CD4-positive, alpha-beta T cell (primary cell): ENCODE measurements around the gene CCDC74B. TPM values are rescaled to one million over a fixed set of nuclear protein-coding genes. Genes with fewer than 3 reads are reported as not detected.
"Not testable (repeated sequence)": the region's sequence is repeated elsewhere in the genome, so short reads cannot be mapped to it uniquely, and the experiment has no call there.

Source experiments
- ATAC-seq: fragments of 200-7000 bp; cut with Tn5 transposase; one replicate; pipeline ENCODE4 v1.10.0; 2022; ENCODE audit warnings: mild to moderate bottlenecking; ENCODE audit not compliant: poor library complexity
- CTCF ChIA-PET: fragments of 350-600 bp; sonication (Branson Sonifier 250); formaldehyde crosslinking; loops from one replicate; lab custom pipeline; 2021; ENCODE audit warnings: antibody characterized with exemption, inconsistent platforms; lab: Charles Lee
- POLR2A ChIA-PET: fragments of 350-600 bp; sonication (Branson Sonifier 250); formaldehyde crosslinking; loops from one replicate; lab custom pipeline; 2021; ENCODE audit warnings: antibody characterized with exemption, inconsistent platforms; lab: Charles Lee
- DNase-seq, 14 experiments: peaks; one replicate each; pipeline ENCODE4 v3.0.0-alpha.2; 2013 to 2020; ENCODE audit warnings: mixed read lengths in 2 of 14
- H3K27ac ChIP-seq, 2 donors: one replicate each; pipeline versions ENCODE4 v1.5.1 to v1.7.0; 2013; ENCODE audit warnings: low read length in 2 of 2, low read depth in 1 of 2, mild to moderate bottlenecking in 1 of 2
- H3K27me3 ChIP-seq, 2 experiments: 1 replicate in 1 of 2; 2 replicates in 1 of 2; pipeline versions ENCODE4 v1.6.1 to v1.7.0; 2013; ENCODE audit warnings: low read length in 2 of 2, control low read depth in 1 of 2, mild to moderate bottlenecking in 1 of 2, moderate library complexity in 1 of 2; ENCODE audit not compliant: insufficient read depth in 2 of 2, control insufficient read depth in 1 of 2
- H3K36me3 ChIP-seq: one replicate; pipeline ENCODE4 v1.6.1; 2013; ENCODE audit warnings: low read length, control low read depth; ENCODE audit not compliant: insufficient read depth
- H3K4me1 ChIP-seq: one replicate; pipeline ENCODE4 v1.6.1; 2013; ENCODE audit warnings: low read length, control low read depth; ENCODE audit not compliant: insufficient read depth
- H3K4me3 ChIP-seq: one replicate; pipeline ENCODE4 v1.5.1; 2013; ENCODE audit warnings: mild to moderate bottlenecking, low read length, moderate library complexity
- H3K9me3 ChIP-seq, 2 experiments: 1 replicate in 1 of 2; 2 replicates in 1 of 2; pipeline versions ENCODE4 v1.6.1 to v1.7.0; 2013; ENCODE audit warnings: low read length in 2 of 2, mild to moderate bottlenecking in 2 of 2, control low read depth in 1 of 2, moderate library complexity in 1 of 2; ENCODE audit not compliant: control insufficient read depth in 1 of 2, insufficient read depth in 1 of 2
- H3K27ac Mint-ChIP-seq: one replicate; pipeline ENCODE4 v1.8.0; 2020; ENCODE audit warnings: mixed read lengths
- H3K27me3 Mint-ChIP-seq: one replicate; pipeline ENCODE4 v1.8.0; 2021; ENCODE audit warnings: mixed read lengths
- H3K36me3 Mint-ChIP-seq: one replicate; pipeline ENCODE4 v1.8.0; 2021; ENCODE audit warnings: low read depth, mixed read lengths
- H3K4me1 Mint-ChIP-seq: one replicate; pipeline ENCODE4 v1.8.0; 2021; ENCODE audit warnings: low read depth, mixed read lengths
- H3K4me3 Mint-ChIP-seq: one replicate; pipeline ENCODE4 v1.8.0; 2020; ENCODE audit warnings: mild to moderate bottlenecking, mixed read lengths
- H3K9me3 Mint-ChIP-seq: one replicate; pipeline ENCODE4 v1.8.0; 2020; ENCODE audit warnings: mixed read lengths
- CTCF ChIP-seq: fragments of 200-600 bp; IDR thresholded peaks from one replicate; pipeline ENCODE4 v1.8.0; 2022; ENCODE audit warnings: antibody characterized with exemption, mild to moderate bottlenecking
- intact Hi-C, 2 experiments: fragments of 100-400 bp; cut with DNase I in 1 of 2; cut with micrococcal nuclease in 1 of 2; formaldehyde crosslinking; loops; one replicate each; pipeline versions ENCODE4 v1.15.1 to v1.9.0; 2023 to 2025; cut with DNase I, micrococcal nuclease
- total RNA-seq, 174 experiments: library from RNA in 2 of 174; stranded (reverse) in 2 of 174; gene quantifications; one replicate each; pipeline ENCODE4 v1.2.3 and lab custom pipeline; 2021 to 2026

The CCDC74B gene
- total RNA-seq, 2 experiments from 2014 or later, result 0.38 to 0.56 TPM

DNA sequence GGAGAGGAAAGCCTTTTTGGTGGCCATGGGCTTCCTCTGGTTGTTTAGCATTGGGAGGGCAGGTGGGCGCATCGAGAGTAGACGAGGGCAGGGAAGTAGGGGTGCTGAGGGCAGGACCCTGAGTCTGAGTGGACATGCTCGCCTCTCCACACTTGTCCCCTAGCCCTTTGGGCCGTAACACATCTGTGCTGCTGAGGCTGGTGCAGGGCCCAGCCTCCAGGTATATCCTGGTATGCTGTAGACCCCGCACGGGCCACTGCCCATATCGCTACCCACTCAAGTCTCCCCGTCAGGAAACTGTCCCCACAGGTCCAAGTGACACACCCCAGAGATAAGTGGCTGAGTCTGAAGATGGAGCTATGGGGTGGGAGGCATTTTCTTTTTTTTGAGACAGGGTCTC lies 13.7 kb upstream of the CCDC74B start:
- H3K36me3 Mint-ChIP-seq, result peaks cover 63% of the 10 kb centered on the region
- H3K4me1 Mint-ChIP-seq, result no peaks in the 10 kb centered on the region
- H3K4me3 Mint-ChIP-seq, result no peak overlapping the region
- Histone ChIP-seq H3K4me3 (no peak overlapping the region), H3K27ac (no peak overlapping the region), H3K9me3 (no peaks in the 10 kb centered on the region), H3K4me1 (no peaks in the 10 kb centered on the region), H3K27me3 (no peaks in the 10 kb centered on the region), H3K36me3 (peaks cover 23% of the 10 kb centered on the region)
- no peaks in the 10 kb centered on the region for H3K27me3 Mint-ChIP-seq
- intact Hi-C loops, result no loop called here
- no peak overlapping the region for H3K27ac Mint-ChIP-seq
- no peaks in the 10 kb centered on the region for H3K9me3 Mint-ChIP-seq
- DNase-seq (no peak), ATAC-seq (no peak)
- POLR2A ChIA-PET, result no interaction called here
- TF ChIP-seq CTCF, result no peak
- CTCF ChIA-PET, result no interaction called here

DNA sequence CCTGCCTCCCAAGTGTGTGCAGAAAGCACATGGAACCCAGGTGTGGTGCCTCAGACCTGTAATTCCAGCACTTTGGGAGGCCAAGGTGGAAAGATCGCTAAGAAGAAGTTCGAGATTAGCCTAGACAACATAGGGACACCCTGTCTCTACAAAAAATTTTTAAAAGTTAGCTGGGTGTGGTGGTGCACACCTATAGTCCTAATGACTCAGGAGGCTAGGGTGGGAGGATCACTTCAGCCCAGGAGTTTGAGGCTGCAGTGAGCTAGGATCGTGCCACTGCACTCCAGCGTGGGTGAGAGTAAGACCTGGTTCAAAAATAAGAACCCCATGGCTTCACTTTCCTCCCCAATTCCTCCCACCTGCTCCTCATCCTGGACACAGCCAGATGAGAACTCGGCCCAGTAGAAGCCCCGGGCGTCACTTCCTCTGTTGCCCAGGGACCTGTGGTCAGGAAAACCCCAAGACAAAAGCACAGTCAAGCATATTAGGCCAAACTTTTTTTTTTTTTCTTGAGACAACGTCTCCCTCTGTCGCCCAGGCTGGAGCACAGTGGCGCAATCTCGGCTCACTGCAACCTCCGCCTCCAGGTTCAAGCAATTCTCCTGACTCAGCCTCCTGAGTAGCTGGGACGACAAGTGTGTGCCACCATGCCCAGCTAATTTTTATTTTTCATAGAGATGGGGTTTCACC lies 13.1 kb upstream of the CCDC74B start:
- H3K4me3 ChIP-seq, H3K27ac Mint-ChIP-seq, H3K27me3 ChIP-seq, H3K4me1 ChIP-seq, H3K4me1 Mint-ChIP-seq, H3K9me3 ChIP-seq, ATAC-seq, H3K9me3 Mint-ChIP-seq, H3K4me3 Mint-ChIP-seq, H3K27me3 Mint-ChIP-seq, POLR2A ChIA-PET, H3K27ac ChIP-seq, CTCF ChIA-PET, intact Hi-C loops: not testable (repeated sequence)
- peak in 2 of 14 experiments; percentile 21 to 42 for DNase-seq
- peaks cover 21% of the 10 kb centered on the region for H3K36me3 ChIP-seq
- peaks cover 63% of the 10 kb centered on the region for H3K36me3 Mint-ChIP-seq

GRCh38 chr2:130157354-130157753 lies 12.4 kb upstream of the CCDC74B start:
- H3K27me3 ChIP-seq, H3K4me3 ChIP-seq, H3K4me1 Mint-ChIP-seq, H3K4me3 Mint-ChIP-seq, intact Hi-C loops, POLR2A ChIA-PET, DNase-seq, H3K4me1 ChIP-seq, ATAC-seq, H3K27ac ChIP-seq, H3K27me3 Mint-ChIP-seq, H3K9me3 ChIP-seq, H3K9me3 Mint-ChIP-seq, H3K27ac Mint-ChIP-seq, CTCF ChIA-PET: not testable (repeated sequence)
- peaks cover 65% of the 10 kb centered on the region for H3K36me3 Mint-ChIP-seq
- H3K36me3 ChIP-seq, result peaks cover 20% of the 10 kb centered on the region

DNA sequence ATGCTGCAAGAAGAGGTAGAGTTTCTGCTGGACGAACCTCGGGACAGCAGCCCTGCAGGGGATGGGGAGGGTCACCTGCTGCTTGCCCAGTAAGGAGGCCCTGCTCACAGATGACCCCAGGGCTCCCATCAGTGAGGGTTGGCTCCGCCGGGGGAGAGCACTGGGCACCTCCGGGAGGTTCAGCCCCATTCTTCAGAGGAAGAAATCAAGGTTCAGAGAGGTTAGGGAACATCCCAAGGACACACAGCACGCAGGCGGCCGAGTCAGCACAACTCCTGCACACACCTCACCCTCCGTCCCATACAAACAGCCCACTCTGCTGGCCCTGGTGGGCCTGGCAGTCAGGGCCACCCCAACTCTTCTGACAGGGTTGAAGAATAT lies 11.7 kb upstream of the CCDC74B start:
- no peak for DNase-seq
- no peak for ATAC-seq
- ChIA-PET POLR2A (no interaction called here), CTCF (no interaction called here)
- H3K27me3 ChIP-seq, result no peaks in the 10 kb centered on the region
- Mint-ChIP-seq H3K27me3 (no peaks in the 10 kb centered on the region), H3K4me3 (no peak overlapping the region), H3K36me3 (peaks cover 65% of the 10 kb centered on the region), H3K9me3 (no peaks in the 10 kb centered on the region), H3K4me1 (no peaks in the 10 kb centered on the region), H3K27ac (no peak overlapping the region)
- no peaks in the 10 kb centered on the region for H3K9me3 ChIP-seq
- H3K36me3 ChIP-seq, result peaks cover 20% of the 10 kb centered on the region
- no peak overlapping the region for H3K27ac ChIP-seq
- no peak overlapping the region for H3K4me3 ChIP-seq
- intact Hi-C loops, result no loop called here
- TF ChIP-seq CTCF, result no peak
- H3K4me1 ChIP-seq, result no peaks in the 10 kb centered on the region
